GM12878 (cell line): ENCODE data around the gene ABT1. TPM values are rescaled to one million over a fixed set of nuclear protein-coding genes. Genes with fewer than 3 reads are reported as not detected.

Experiments
- ATAC-seq: fragments of 200-7000 bp; cut with Tn5 transposase; 3 replicates; pipeline ENCODE4 v1.9.1; 2020; ENCODE audit warnings: mild to moderate bottlenecking, moderate library complexity
- BruUV-seq: library from RNA; stranded (reverse); fragments of 400-500 nt; replicated peaks from 2 replicates; lab custom pipeline; 2021; lab: Mats Ljungman, UMichigan
- CTCF ChIA-PET: fragments of 300-600 bp; sonication (Branson Sonifier 250); formaldehyde crosslinking; extraction: SDS; loops from one replicate; lab custom pipeline; 2021; ENCODE audit warnings: inconsistent platforms; lab: Yijun Ruan, JAX
- POLR2A ChIA-PET: fragments of 350-600 bp; formaldehyde crosslinking; extraction: SDS; loops from one replicate; lab custom pipeline; 2021; ENCODE audit warnings: inconsistent platforms; lab: Charles Lee
- RAD21 ChIA-PET: fragments of 300-600 bp; sonication (Branson Sonifier 250); formaldehyde crosslinking; loops from one replicate; lab custom pipeline; 2023; ENCODE audit warnings: antibody characterized with exemption; ENCODE audit not compliant: unreplicated experiment; lab: Charles Lee
- SMC1A ChIA-PET: fragments of 300-600 bp; sonication (Branson Sonifier 250); formaldehyde crosslinking; loops from one replicate; lab custom pipeline; 2023; ENCODE audit not compliant: unreplicated experiment, uncharacterized antibody; lab: Charles Lee
- DNase-seq: peaks from one replicate; pipeline ENCODE4 v3.0.0-alpha.2; 2011; ENCODE audit warnings: low read depth, low spot score
- FAIRE-seq: peaks from 3 replicates; lab custom pipeline; 2011; peaks lifted over from hg19 to GRCh38; lab: Jason Lieb, UNC
- H2AFZ ChIP-seq: 2 replicates; pipeline ENCODE4 v1.6.0; 2011; ENCODE audit warnings: low read depth, low read length, control low read depth; ENCODE audit not compliant: control insufficient read depth
- H3K27ac ChIP-seq: 2 replicates; pipeline ENCODE4 v1.5.1; 2011; ENCODE audit warnings: control low read depth; ENCODE audit not compliant: control insufficient read depth, insufficient read depth
- H3K27me3 ChIP-seq, 2 experiments: replicated peaks in 1 of 2; 2 replicates each; pipeline versions ENCODE4 v1.6.0 to v1.6.1; 2011; ENCODE audit warnings: low read length in 1 of 2; ENCODE audit not compliant: control insufficient read depth in 2 of 2, insufficient read depth in 2 of 2
- H3K36me3 ChIP-seq, 2 experiments: 2 replicates each; pipeline ENCODE4 v1.5.1; 2011; ENCODE audit warnings: low read length in 1 of 2; ENCODE audit not compliant: control insufficient read depth in 2 of 2, insufficient read depth in 2 of 2
- H3K4me1 ChIP-seq: 2 replicates; pipeline ENCODE4 v1.6.1; 2011; ENCODE audit warnings: mild to moderate bottlenecking, low read length, moderate library complexity, mixed read lengths; ENCODE audit not compliant: control insufficient read depth, insufficient read depth
- H3K4me2 ChIP-seq: 2 replicates; pipeline ENCODE4 v1.6.0; 2011; ENCODE audit warnings: control low read depth; ENCODE audit not compliant: control insufficient read depth, insufficient read depth
- H3K4me3 ChIP-seq: fragments of 200-600 bp; sonication (generic); 2 replicates; pipeline ENCODE4 v1.5.1; 2016
- H3K79me2 ChIP-seq: 2 replicates; pipeline ENCODE4 v1.6.0; 2011; ENCODE audit warnings: low read length; ENCODE audit not compliant: control insufficient read depth, insufficient read depth
- H3K9ac ChIP-seq: 2 replicates; pipeline ENCODE4 v1.8.0; 2011; ENCODE audit warnings: low read length, control low read depth, mixed read lengths; ENCODE audit not compliant: control insufficient read depth, insufficient read depth
- H3K9me3 ChIP-seq: replicated peaks from 3 replicates; pipeline ENCODE4 v1.5.1; 2011; ENCODE audit warnings: mild to moderate bottlenecking, low read length; ENCODE audit not compliant: control insufficient read depth, insufficient read depth
- H4K20me1 ChIP-seq: 2 replicates; pipeline ENCODE4 v1.6.0; 2011; ENCODE audit not compliant: control insufficient read depth, insufficient read depth
- CBX5 ChIP-seq: sonication (generic); IDR thresholded peaks from 2 replicates; pipeline ENCODE4 v1.6.1; 2016; ENCODE audit warnings: low read depth, moderate library complexity, mild to moderate bottlenecking, inconsistent platforms
- E2F8 ChIP-seq: fragments of 450-650 bp; IDR thresholded peaks from 2 replicates; pipeline ENCODE4 v1.6.1; 2018; ENCODE audit warnings: mild to moderate bottlenecking, low read depth, moderate library complexity; ENCODE audit not compliant: partially characterized antibody
- E4F1 ChIP-seq: fragments of 450-650 bp; IDR thresholded peaks from 2 replicates; pipeline ENCODE4 v1.6.1; 2018; ENCODE audit warnings: borderline replicate concordance, mild to moderate bottlenecking; ENCODE audit not compliant: partially characterized antibody
- EP300 ChIP-seq, 2 experiments: fragments of 150-350 bp in 1 of 2; IDR thresholded peaks; 2 replicates each; pipeline ENCODE4 v1.6.1; 2011 to 2012; ENCODE audit warnings: low read depth in 2 of 2, low read length in 2 of 2, borderline replicate concordance in 1 of 2, improper control_type of control experiment in 1 of 2, inconsistent platforms in 1 of 2; ENCODE audit not compliant: control insufficient read depth in 1 of 2
- FOXM1 ChIP-seq: IDR thresholded peaks from 2 replicates; pipeline ENCODE4 v1.6.1; 2012; ENCODE audit warnings: low read depth, mild to moderate bottlenecking, inconsistent platforms, low read length, moderate library complexity
- HDAC6 ChIP-seq: fragments of 200-600 bp; sonication (generic); IDR thresholded peaks from one replicate; pipeline ENCODE4 v1.8.0; 2017; ENCODE audit warnings: antibody characterized with exemption; ENCODE audit not compliant: unreplicated experiment
- NFIC ChIP-seq: IDR thresholded peaks from 2 replicates; pipeline ENCODE4 v1.6.1; 2012; ENCODE audit warnings: low read depth, mild to moderate bottlenecking, inconsistent platforms, low read length, moderate library complexity
- NR2C2 ChIP-seq: IDR thresholded peaks from 2 replicates; pipeline ENCODE4 v1.6.1; 2011; ENCODE audit warnings: borderline replicate concordance, low read depth; ENCODE audit not compliant: control insufficient read depth, insufficient read length
- POU2F2 ChIP-seq: IDR thresholded peaks from 3 replicates; pipeline ENCODE4 v1.6.1; 2011; ENCODE audit warnings: low read depth, mild to moderate bottlenecking, low read length, borderline replicate concordance
- RAD51 ChIP-seq: fragments of 450-650 bp; IDR thresholded peaks from 2 replicates; pipeline ENCODE4 v1.6.1; 2016; ENCODE audit warnings: moderate library complexity, mild to moderate bottlenecking, inconsistent platforms
- SKIL ChIP-seq: fragments of 450-650 bp; IDR thresholded peaks from 2 replicates; pipeline ENCODE4 v1.6.1; 2017; ENCODE audit warnings: mild to moderate bottlenecking, low read depth, inconsistent platforms; ENCODE audit not compliant: poor library complexity, severe bottlenecking
- SMAD5 ChIP-seq: IDR thresholded peaks from 2 replicates; pipeline ENCODE4 v1.6.1; 2016; ENCODE audit warnings: antibody characterized with exemption, low read depth
- SP1 ChIP-seq: IDR thresholded peaks from one replicate; pipeline ENCODE4 v1.6.1; 2011; ENCODE audit warnings: low read depth, low read length
- SPI1 ChIP-seq: IDR thresholded peaks from 2 replicates; pipeline ENCODE4 v1.6.1; 2011; ENCODE audit warnings: low read depth, mild to moderate bottlenecking, low read length, moderate library complexity, borderline replicate concordance; ENCODE audit not compliant: insufficient read depth
- WGBS: methylation state at CpG from one replicate; pipeline ENCODE4 v1.1.6; 2016; ENCODE audit warnings: low lambda C conversion rate; ENCODE audit not compliant: insufficient replicate concordance, insufficient coverage; ENCODE audit errors: missing lambda C conversion rate; 5-methylcytosine and 5-hydroxymethylcytosine counted together
- in situ Hi-C: fragments of 300-500 bp; cut with MboI; formaldehyde crosslinking; loops from 9 replicates; pipeline ENCODE4 v1.14.3; 2018; ENCODE audit warnings: mixed read lengths
- intact Hi-C: fragments of 100-400 bp; cut with micrococcal nuclease; formaldehyde crosslinking; loops from one replicate; pipeline ENCODE4 v1.14.2; 2022; ENCODE audit not compliant: unreplicated experiment
- polyA plus RNA-seq, 11 experiments: library from polyadenylated mRNA; depleted of rRNA in 4 of 11; unstranded in 6 of 11; stranded (reverse) in 5 of 11; fragments of >200 nt; fragmentation: Nextera tagmentation in 4 of 11; fragmentation: Illumina TruSeq in 1 of 11; extraction: Ambion mirVana in 4 of 11; extraction: Trizol in 1 of 11; gene quantifications; 1 replicate in 1 of 11; 2 replicates in 10 of 11; pipeline versions ENCODE4 v1.2.1 to v1.2.3, GENCODE V29; 2011 to 2016; ENCODE audit warnings: inconsistent platforms in 2 of 11, missing spikeins in 2 of 11, low read depth in 1 of 11
- total RNA-seq, 4 experiments: library from RNA; depleted of rRNA in 3 of 4; stranded (reverse); fragments of >200 nt in 3 of 4; fragmentation: Illumina TruSeq in 1 of 4; extraction: Trizol in 1 of 4; gene quantifications; 2 replicates each; pipeline versions ENCODE4 v1.2.1 to v1.2.3, GENCODE V29; 2013 to 2021

ABT1 gene
- total and polyA plus RNA-seq, 10 of the 15 experiments (the other 5 are each of a cell fraction or from before 2014, with no cell fraction given), result 8.4 to 43.5 (median 28.2) TPM

GRCh38 chr6:26556263-26557070 lies 40.3 kb upstream of the ABT1 start:
- no peak for DNase-seq
- Histone ChIP-seq H3K4me3 (no peak overlapping the region; the same call in 1 of the 2 replicates), H3K36me3 (no peaks in the 10 kb centered on the region), H3K9me3 (no peaks in the 10 kb centered on the region; the same call in 2 of the 3 replicates), H3K9ac (no peak overlapping the region), H4K20me1 (no peaks in the 10 kb centered on the region), H3K27ac (no peak overlapping the region), H3K79me2 (no peaks in the 10 kb centered on the region), H3K4me1 (0 out of 2 replicates have a peak, but pooled peaks cover 3% of the 10 kb centered on the region), H3K27me3 (no peaks in the 10 kb centered on the region), H2AFZ (no peak overlapping the region), H3K4me2 (peak overlapping the region; percentile 70; the same call in 1 of the 2 replicates)
- no TSS peak for BruUV-seq
- ChIA-PET SMC1A (interaction anchor here (0.7 to 1.5 kb wide), 10 partner anchors 8 to 227 kb away, joined by 3 to 14 read pairs (median 4); no protein-coding TSS in a partner anchor), POLR2A (interaction anchor here (1.0 to 1.3 kb wide), 3 partner anchors 13 to 82 kb away, joined by 3 to 5 read pairs (median 4); no protein-coding TSS in a partner anchor), CTCF (interaction anchor here (0.8 to 2.2 kb wide), 4 partner anchors 13 to 227 kb away, joined by 4 to 8 read pairs (median 5); no protein-coding TSS in a partner anchor), RAD21 (interaction anchor here (0.8 to 1.9 kb wide), 6 partner anchors 13 to 265 kb away, joined by 3 to 16 read pairs (median 4); partner anchors contain the start of gene HMGN4)
- in situ Hi-C loops, result no loop called here
- WGBS, result 10% methylated on average over 16 of the region's 16 CpGs
- ATAC-seq, result peak; percentile 27
- intact Hi-C loops, result loop anchor here (10.0 kb wide), 1 partner anchor 382 kb away; no protein-coding TSS in a partner anchor
- peak; percentile 23 for FAIRE-seq
- TF ChIP-seq E2F8 (no peak), NFIC (peak; percentile 30; the same call in 1 of the 2 replicates), SMAD5 (no peak), SPI1 (no peak), POU2F2 (no peak), SKIL (peak; percentile 70), E4F1 (no peak), CBX5 (no peak), EP300 (IDR thresholded peaks at IDR 0.05; ENCODE audit: borderline replicate concordance in 1 of 2, control insufficient read depth in 1 of 2, low read depth in 2 of 2, low read length in 2 of 2) (peak in 1 of 2 experiments; percentile 69; a peak in 1 of 4 replicates), FOXM1 (no peak), HDAC6 (no peak), SP1 (no peak), RAD51 (no peak), NR2C2 (no peak)
